Measurements from ENCODE around the gene SOX10. TPM values are rescaled to one million over a fixed set of nuclear protein-coding genes. Genes with fewer than 3 reads are reported as not detected.

SOX10 gene
- total RNA-seq, 2 experiments from 2014 or later, result not detected

- no peak overlapping the region for H2AFZ ChIP-seq (ENCODE audit: low read length)
- H3K4me1 ChIP-seq (ENCODE audit: insufficient read depth, low read length, poor library complexity, severe bottlenecking), result peaks cover 32% of the 10 kb centered on the region
- BruUV-seq (replicated peaks), result no TSS peak
- H4K20me1 ChIP-seq (ENCODE audit: insufficient read depth, low read length), result no peaks in the 10 kb centered on the region
- H3K36me3 ChIP-seq (ENCODE audit: insufficient read depth, low read length), result peaks cover 1% of the 10 kb centered on the region; the same call in 1 of the 2 replicates
- H3K9me3 ChIP-seq (ENCODE audit: low read length), result no peaks in the 10 kb centered on the region
- TF ChIP-seq EZH2phosphoT487 (IDR thresholded peaks at IDR 0.05; ENCODE audit: borderline replicate concordance, low read depth, low read length) (no peak), CTCF (conservative IDR thresholded peaks at IDR 0.05; ENCODE audit: low read length) (peak; percentile 35; the same call in 1 of the 2 replicates)
- intact Hi-C loops (cut with micrococcal nuclease; ENCODE audit: unreplicated experiment), result no loop called here
- CTCF ChIA-PET (ENCODE audit: unreplicated experiment), result no interaction called here
- no peaks in the 10 kb centered on the region for H3K79me2 ChIP-seq (ENCODE audit: insufficient read depth, low read depth, low read length)
- no peak for DNase-seq (ENCODE audit: low spot score)
- H3K4me2 ChIP-seq (ENCODE audit: low read length), result peak overlapping the region; percentile 27; the same call in 1 of the 2 replicates
- POLR2A ChIA-PET, result no interaction called here
- H3K4me3 ChIP-seq (ENCODE audit: low read depth, low read length, poor library complexity, severe bottlenecking), result no peak overlapping the region
- H3K9me2 ChIP-seq (ENCODE audit: insufficient read depth, low read length), result no peaks in the 10 kb centered on the region
- H3K27ac ChIP-seq (ENCODE audit: low read depth, low read length, poor library complexity, severe bottlenecking), result peak overlapping the region; percentile 19
These were observed 53.4 kb downstream of the SOX10 start for GRCh38 chr22:37930952-37931440.

- no TSS peak for BruUV-seq (replicated peaks)
- Histone ChIP-seq H3K9me2 (ENCODE audit: insufficient read depth, low read length) (no peaks in the 10 kb centered on the region), H3K9me3 (ENCODE audit: low read length) (no peaks in the 10 kb centered on the region), H2AFZ (ENCODE audit: low read length) (no peak overlapping the region), H3K27ac (ENCODE audit: low read depth, low read length, poor library complexity, severe bottlenecking) (no peak overlapping the region), H3K36me3 (ENCODE audit: insufficient read depth, low read length) (peaks cover 6% of the 10 kb centered on the region; the same call in 1 of the 2 replicates), H3K4me3 (ENCODE audit: low read depth, low read length, poor library complexity, severe bottlenecking) (no peak overlapping the region), H3K4me1 (ENCODE audit: insufficient read depth, low read length, poor library complexity, severe bottlenecking) (peaks cover 32% of the 10 kb centered on the region), H3K4me2 (ENCODE audit: low read length) (no peak overlapping the region), H3K79me2 (ENCODE audit: insufficient read depth, low read depth, low read length) (no peaks in the 10 kb centered on the region), H4K20me1 (ENCODE audit: insufficient read depth, low read length) (no peaks in the 10 kb centered on the region)
- POLR2A ChIA-PET, result no interaction called here
- intact Hi-C loops (cut with micrococcal nuclease; ENCODE audit: unreplicated experiment), result no loop called here
- CTCF ChIA-PET (ENCODE audit: unreplicated experiment), result no interaction called here
- TF ChIP-seq CTCF (conservative IDR thresholded peaks at IDR 0.05; ENCODE audit: low read length) (peak; percentile 74), EZH2phosphoT487 (IDR thresholded peaks at IDR 0.05; ENCODE audit: borderline replicate concordance, low read depth, low read length) (no peak)
- DNase-seq (ENCODE audit: low spot score), result peak; percentile 49
These were observed 53.9 kb downstream of the SOX10 start for GRCh38 chr22:37930270-37930951.

GRCh38 chr22:37929390-37929789, 55.0 kb downstream of the SOX10 start:
- peaks cover 6% of the 10 kb centered on the region; the same call in 1 of the 2 replicates for H3K36me3 ChIP-seq (ENCODE audit: insufficient read depth, low read length)
- ChIA-PET POLR2A (no interaction called here), CTCF (ENCODE audit: unreplicated experiment) (no interaction called here)
- peaks cover 32% of the 10 kb centered on the region for H3K4me1 ChIP-seq (ENCODE audit: insufficient read depth, low read length, poor library complexity, severe bottlenecking)
- H3K9me3 ChIP-seq (ENCODE audit: low read length), result no peaks in the 10 kb centered on the region
- intact Hi-C loops (cut with micrococcal nuclease; ENCODE audit: unreplicated experiment), result no loop called here
- H3K4me2 ChIP-seq (ENCODE audit: low read length), result no peak overlapping the region
- no peak overlapping the region for H3K27ac ChIP-seq (ENCODE audit: low read depth, low read length, poor library complexity, severe bottlenecking)
- no TSS peak for BruUV-seq (replicated peaks)
- H3K4me3 ChIP-seq (ENCODE audit: low read depth, low read length, poor library complexity, severe bottlenecking), result no peak overlapping the region
- no peak for DNase-seq (ENCODE audit: low spot score)
- H2AFZ ChIP-seq (ENCODE audit: low read length), result no peak overlapping the region
- no peaks in the 10 kb centered on the region for H3K9me2 ChIP-seq (ENCODE audit: insufficient read depth, low read length)
- TF ChIP-seq EZH2phosphoT487 (IDR thresholded peaks at IDR 0.05; ENCODE audit: borderline replicate concordance, low read depth, low read length) (no peak), CTCF (conservative IDR thresholded peaks at IDR 0.05; ENCODE audit: low read length) (no peak)
- H4K20me1 ChIP-seq (ENCODE audit: insufficient read depth, low read length), result no peaks in the 10 kb centered on the region
- H3K79me2 ChIP-seq (ENCODE audit: insufficient read depth, low read depth, low read length), result no peaks in the 10 kb centered on the region

Measured in OCI-LY7 (cell line).